ENCODE measurements around the gene SMARCAL1. TPM values are rescaled to one million over a fixed set of nuclear protein-coding genes. Genes with fewer than 3 reads are reported as not detected.

The SMARCAL1 gene
- polyA plus RNA-seq, 1 of the 3 experiments (the other 2 are of a cell fraction) = 27.0 TPM

DNA sequence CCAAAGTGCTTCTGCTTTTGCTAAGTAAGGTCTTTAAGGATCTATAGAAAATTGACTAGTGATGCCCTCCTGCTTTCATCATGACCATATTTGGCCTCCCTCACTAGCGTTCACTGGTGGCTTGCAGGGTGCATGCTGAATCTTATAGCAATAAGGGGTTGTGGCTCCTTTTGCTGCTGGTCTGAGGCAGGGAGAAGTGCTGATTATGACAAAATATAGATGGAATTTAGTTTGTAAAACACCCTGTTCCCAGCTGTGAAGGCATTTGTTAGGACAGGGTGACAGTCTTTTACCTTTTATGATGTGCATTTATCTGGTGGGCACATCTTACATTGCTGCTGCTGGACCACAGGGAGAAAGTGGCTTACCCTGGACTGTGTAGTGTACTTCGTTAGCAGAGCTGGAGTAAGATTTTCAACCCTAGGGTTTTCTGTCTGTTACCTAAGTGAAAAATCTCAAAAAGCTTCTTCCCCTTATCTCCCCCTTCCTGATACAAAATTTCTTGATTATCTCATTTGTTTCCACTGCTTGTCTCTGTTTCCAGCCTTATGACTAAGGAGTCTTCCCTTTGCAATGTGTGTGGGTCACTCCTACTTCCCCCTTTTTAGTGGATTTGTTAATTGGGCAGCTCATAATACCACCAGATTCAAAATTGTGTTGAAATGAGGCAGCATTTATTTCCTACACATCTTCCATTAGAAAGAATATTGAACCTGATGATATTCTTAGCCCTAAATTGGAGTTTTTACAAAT, 65.2 kb downstream of the SMARCAL1 start (continued):
- no peak for TF ChIP-seq RCOR1 (IDR thresholded peaks at IDR 0.05; ENCODE audit: low read length)
- no peak for TF ChIP-seq NRF1 (IDR thresholded peaks at IDR 0.05; ENCODE audit: low read depth, low read length)
- TF ChIP-seq GABPA (IDR thresholded peaks at IDR 0.05; ENCODE audit: low read depth) = no peak
- no peak for TF ChIP-seq SIN3A (IDR thresholded peaks at IDR 0.05; ENCODE audit: borderline replicate concordance, low read depth, low read length)

DNA sequence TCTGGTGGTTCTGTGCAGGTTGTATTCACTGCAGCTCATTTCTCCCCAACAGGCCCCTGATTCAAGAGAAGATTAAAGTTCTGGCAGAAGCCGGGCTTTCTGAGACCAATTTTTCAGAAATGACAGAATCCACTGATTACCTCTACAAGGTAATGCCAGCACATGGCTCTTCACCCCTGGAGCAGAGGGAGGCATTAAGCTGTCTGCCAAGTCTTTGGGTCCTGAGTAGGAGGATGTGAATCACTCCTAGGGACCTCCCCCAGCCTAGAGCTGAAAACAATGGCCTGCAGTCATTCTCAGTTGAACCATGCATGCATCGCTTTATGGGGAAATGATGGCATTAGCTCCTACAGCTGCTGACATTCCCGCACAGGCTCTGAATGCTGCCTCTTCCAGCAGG, 65.9 kb downstream of the SMARCAL1 start:
- H3K4me3 ChIP-seq (ENCODE audit: low read depth in 2 of 2, low read length in 1 of 2) = no peak overlapping the region
- H3K4me1 ChIP-seq (ENCODE audit: control insufficient read depth in 1 of 2, insufficient read depth in 2 of 2, low read depth in 1 of 2, low read length in 1 of 2) = peaks cover 6 to 24% of the 10 kb centered on the region in 2 experiments; a peak in 3 of 4 replicates
- peak overlapping the region; percentile 49; the same call in 1 of the 2 replicates for H2AFZ ChIP-seq (ENCODE audit: low read depth)
- ChIA-PET CTCF (interaction anchor here (0.7 kb wide), 1 partner anchor 444 kb away, joined by 4 read pairs; no protein-coding TSS in a partner anchor), POLR2A (interaction anchor here (0.9 to 1.1 kb wide), 2 partner anchors 20 to 26 kb away, joined by 3 to 4 read pairs; partner anchors contain the start of gene RPL37A)
- no peaks in the 10 kb centered on the region for H3K9me2 ChIP-seq
- no peaks in the 10 kb centered on the region for H3K9me3 ChIP-seq
- no peak for DNase-seq
- H3K79me2 ChIP-seq (ENCODE audit: insufficient read depth) = no peaks in the 10 kb centered on the region
- H3K27ac ChIP-seq (ENCODE audit: low read depth in 2 of 2, low read length in 1 of 2) = peak overlapping the region in 1 of 2 experiments; percentile 73; a peak in 3 of 4 replicates
- peak; percentile 64; the same call in 1 of the 2 replicates for TF ChIP-seq YY1 (IDR thresholded peaks at IDR 0.05; ENCODE audit: low read depth)
- peak; percentile 51; the same call in 1 of the 2 replicates for TF ChIP-seq POLR2AphosphoS5 (IDR thresholded peaks at IDR 0.05; ENCODE audit: low read depth, low read length)
- TF ChIP-seq TAF1 (IDR thresholded peaks at IDR 0.05; ENCODE audit: borderline replicate concordance, low read depth, low read length) = peak; percentile 71; the same call in 1 of the 2 replicates
- TF ChIP-seq, protein P1, sequence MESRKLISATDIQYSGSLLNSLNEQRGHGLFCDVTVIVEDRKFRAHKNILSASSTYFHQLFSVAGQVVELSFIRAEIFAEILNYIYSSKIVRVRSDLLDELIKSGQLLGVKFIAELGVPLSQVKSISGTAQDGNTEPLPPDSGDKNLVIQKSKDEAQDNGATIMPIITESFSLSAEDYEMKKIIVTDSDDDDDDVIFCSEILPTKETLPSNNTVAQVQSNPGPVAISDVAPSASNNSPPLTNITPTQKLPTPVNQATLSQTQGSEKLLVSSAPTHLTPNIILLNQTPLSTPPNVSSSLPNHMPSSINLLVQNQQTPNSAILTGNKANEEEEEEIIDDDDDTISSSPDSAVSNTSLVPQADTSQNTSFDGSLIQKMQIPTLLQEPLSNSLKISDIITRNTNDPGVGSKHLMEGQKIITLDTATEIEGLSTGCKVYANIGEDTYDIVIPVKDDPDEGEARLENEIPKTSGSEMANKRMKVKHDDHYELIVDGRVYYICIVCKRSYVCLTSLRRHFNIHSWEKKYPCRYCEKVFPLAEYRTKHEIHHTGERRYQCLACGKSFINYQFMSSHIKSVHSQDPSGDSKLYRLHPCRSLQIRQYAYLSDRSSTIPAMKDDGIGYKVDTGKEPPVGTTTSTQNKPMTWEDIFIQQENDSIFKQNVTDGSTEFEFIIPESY (IDR thresholded peaks at IDR 0.05; ENCODE audit: borderline replicate concordance, low read depth) = no peak
- no peak for TF ChIP-seq MEF2A (IDR thresholded peaks at IDR 0.05; ENCODE audit: borderline replicate concordance, low read depth)
- TF ChIP-seq, protein P2, sequence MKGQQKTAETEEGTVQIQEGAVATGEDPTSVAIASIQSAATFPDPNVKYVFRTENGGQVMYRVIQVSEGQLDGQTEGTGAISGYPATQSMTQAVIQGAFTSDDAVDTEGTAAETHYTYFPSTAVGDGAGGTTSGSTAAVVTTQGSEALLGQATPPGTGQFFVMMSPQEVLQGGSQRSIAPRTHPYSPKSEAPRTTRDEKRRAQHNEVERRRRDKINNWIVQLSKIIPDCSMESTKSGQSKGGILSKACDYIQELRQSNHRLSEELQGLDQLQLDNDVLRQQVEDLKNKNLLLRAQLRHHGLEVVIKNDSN (IDR thresholded peaks at IDR 0.05; ENCODE audit: borderline replicate concordance, low read depth) = no peak
- TF ChIP-seq, protein P3, sequence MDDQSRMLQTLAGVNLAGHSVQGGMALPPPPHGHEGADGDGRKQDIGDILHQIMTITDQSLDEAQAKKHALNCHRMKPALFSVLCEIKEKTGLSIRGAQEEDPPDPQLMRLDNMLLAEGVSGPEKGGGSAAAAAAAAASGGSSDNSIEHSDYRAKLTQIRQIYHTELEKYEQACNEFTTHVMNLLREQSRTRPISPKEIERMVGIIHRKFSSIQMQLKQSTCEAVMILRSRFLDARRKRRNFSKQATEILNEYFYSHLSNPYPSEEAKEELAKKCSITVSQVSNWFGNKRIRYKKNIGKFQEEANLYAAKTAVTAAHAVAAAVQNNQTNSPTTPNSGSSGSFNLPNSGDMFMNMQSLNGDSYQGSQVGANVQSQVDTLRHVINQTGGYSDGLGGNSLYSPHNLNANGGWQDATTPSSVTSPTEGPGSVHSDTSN (IDR thresholded peaks at IDR 0.05) = peak; percentile 70
- TF ChIP-seq, protein P4, sequence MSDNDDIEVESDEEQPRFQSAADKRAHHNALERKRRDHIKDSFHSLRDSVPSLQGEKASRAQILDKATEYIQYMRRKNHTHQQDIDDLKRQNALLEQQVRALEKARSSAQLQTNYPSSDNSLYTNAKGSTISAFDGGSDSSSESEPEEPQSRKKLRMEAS (IDR thresholded peaks at IDR 0.05; ENCODE audit: low read depth) = peak; percentile 95
- peak; percentile 89 for TF ChIP-seq NFIC (IDR thresholded peaks at IDR 0.05; ENCODE audit: borderline replicate concordance)
- TF ChIP-seq CHD2 (IDR thresholded peaks at IDR 0.05; ENCODE audit: low read length, partially characterized antibody) = no peak
- TF ChIP-seq, protein P5, sequence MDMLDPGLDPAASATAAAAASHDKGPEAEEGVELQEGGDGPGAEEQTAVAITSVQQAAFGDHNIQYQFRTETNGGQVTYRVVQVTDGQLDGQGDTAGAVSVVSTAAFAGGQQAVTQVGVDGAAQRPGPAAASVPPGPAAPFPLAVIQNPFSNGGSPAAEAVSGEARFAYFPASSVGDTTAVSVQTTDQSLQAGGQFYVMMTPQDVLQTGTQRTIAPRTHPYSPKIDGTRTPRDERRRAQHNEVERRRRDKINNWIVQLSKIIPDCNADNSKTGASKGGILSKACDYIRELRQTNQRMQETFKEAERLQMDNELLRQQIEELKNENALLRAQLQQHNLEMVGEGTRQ (IDR thresholded peaks at IDR 0.05; ENCODE audit: borderline replicate concordance, low read depth, low read length) = no peak
- TF ChIP-seq TCF12 (IDR thresholded peaks at IDR 0.05) = peak; percentile 78
- peak; percentile 69 for TF ChIP-seq JUND (IDR thresholded peaks at IDR 0.05)
- no peak for TF ChIP-seq GABPA (IDR thresholded peaks at IDR 0.05; ENCODE audit: low read depth)
- TF ChIP-seq FOXJ3 (CRISPR knock-in tag; IDR thresholded peaks at IDR 0.05) = no peak
- peak; percentile 83; the same call in 1 of the 2 replicates for TF ChIP-seq FOSL2 (IDR thresholded peaks at IDR 0.05; ENCODE audit: borderline replicate concordance, low read depth)
- no peak for TF ChIP-seq ELF1 (IDR thresholded peaks at IDR 0.05)
- TF ChIP-seq EZH2phosphoT487 (IDR thresholded peaks at IDR 0.05; ENCODE audit: borderline replicate concordance, low read depth) = no peak
- TF ChIP-seq EP300 (IDR thresholded peaks at IDR 0.05; ENCODE audit: borderline replicate concordance in 1 of 2, low read depth in 1 of 2, low read length in 1 of 2) = peak in 1 of 2 experiments; percentile 76; a peak in 1 of 4 replicates
- no peak for TF ChIP-seq SMC3 (IDR thresholded peaks at IDR 0.05; ENCODE audit: low read depth, low read length)
- TF ChIP-seq FOXM1 (IDR thresholded peaks at IDR 0.05; ENCODE audit: low read depth) = 0 out of 2 replicates have a peak, but pooled peaks have one; percentile 55
- TF ChIP-seq RXRA (IDR thresholded peaks at IDR 0.05; ENCODE audit: borderline replicate concordance, low read depth) = peak; percentile 11; the same call in 1 of the 2 replicates
- H3K36me3 ChIP-seq (replicated peaks in 1 of 2; ENCODE audit: control insufficient read depth in 1 of 2, insufficient read depth in 2 of 2, low read length in 1 of 2) = peaks cover 13 to 33% of the 10 kb centered on the region in 2 experiments
- WGBS (ENCODE audit: low lambda C conversion rate) = 14% methylated on average over 2 of the region's 3 CpGs
- peak overlapping the region; percentile 39; the same call in 1 of the 2 replicates for H3K4me2 ChIP-seq
- peaks cover 18% of the 10 kb centered on the region for H3F3A ChIP-seq (replicated peaks; ENCODE audit: insufficient read depth)
- H3K9ac ChIP-seq = peak overlapping the region; percentile 32
- no peaks in the 10 kb centered on the region for H3K27me3 ChIP-seq (ENCODE audit: insufficient read depth)
- H4K20me1 ChIP-seq (ENCODE audit: insufficient read depth) = no peaks in the 10 kb centered on the region

Data from SK-N-SH (cell line).